ENCODE data around the gene HTR1A.

DNA sequence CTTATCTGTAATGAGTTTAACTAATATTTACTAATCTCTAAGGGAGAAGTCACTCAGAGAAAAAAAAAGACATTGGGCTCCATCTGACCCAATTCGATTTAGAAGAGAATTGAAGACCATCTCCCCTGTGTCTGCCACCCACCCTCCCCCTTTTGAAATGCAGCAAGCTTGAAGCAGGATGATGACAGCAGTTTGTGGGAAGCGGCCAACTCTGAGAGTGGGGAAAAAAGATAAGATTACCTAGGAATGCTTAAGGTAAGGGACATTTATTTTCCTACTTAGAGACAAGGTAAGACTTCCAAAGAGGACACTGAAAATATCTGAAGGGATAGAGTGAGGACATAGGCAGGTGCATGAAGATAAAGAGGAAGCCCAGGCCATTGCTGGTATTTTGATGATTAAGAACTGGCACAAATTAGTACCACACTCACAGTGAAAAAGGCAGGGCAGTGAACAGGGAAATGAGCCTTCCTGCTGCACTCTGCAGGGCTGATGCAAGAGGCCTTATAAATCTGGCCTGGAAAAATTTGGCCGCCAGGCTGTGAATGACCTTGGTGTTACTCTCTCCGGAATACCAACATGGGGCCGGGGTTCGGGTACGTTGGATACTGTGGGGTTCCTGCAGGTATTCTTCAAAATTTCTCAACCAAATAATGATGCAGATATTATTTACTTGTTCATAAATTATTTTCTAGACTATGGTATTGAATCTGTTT, 42.3 kb downstream of the HTR1A start:
- TF ChIP-seq, protein P1, sequence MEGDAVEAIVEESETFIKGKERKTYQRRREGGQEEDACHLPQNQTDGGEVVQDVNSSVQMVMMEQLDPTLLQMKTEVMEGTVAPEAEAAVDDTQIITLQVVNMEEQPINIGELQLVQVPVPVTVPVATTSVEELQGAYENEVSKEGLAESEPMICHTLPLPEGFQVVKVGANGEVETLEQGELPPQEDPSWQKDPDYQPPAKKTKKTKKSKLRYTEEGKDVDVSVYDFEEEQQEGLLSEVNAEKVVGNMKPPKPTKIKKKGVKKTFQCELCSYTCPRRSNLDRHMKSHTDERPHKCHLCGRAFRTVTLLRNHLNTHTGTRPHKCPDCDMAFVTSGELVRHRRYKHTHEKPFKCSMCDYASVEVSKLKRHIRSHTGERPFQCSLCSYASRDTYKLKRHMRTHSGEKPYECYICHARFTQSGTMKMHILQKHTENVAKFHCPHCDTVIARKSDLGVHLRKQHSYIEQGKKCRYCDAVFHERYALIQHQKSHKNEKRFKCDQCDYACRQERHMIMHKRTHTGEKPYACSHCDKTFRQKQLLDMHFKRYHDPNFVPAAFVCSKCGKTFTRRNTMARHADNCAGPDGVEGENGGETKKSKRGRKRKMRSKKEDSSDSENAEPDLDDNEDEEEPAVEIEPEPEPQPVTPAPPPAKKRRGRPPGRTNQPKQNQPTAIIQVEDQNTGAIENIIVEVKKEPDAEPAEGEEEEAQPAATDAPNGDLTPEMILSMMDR (conservative IDR thresholded peaks at IDR 0.05; ENCODE audit: low read length) = no peak
- TF ChIP-seq EZH2phosphoT487 (IDR thresholded peaks at IDR 0.05; ENCODE audit: borderline replicate concordance) = no peak

Data from Loucy (cell line).